ENCODE results near the gene ULBP2.
A peak's percentile ranks its signal among the peaks of the same experiment; 100 is the strongest.
"Not testable (repeated sequence)": the region's sequence is repeated elsewhere in the genome, so short reads cannot be mapped to it uniquely, and the experiment has no call there.

Gene ULBP2

DNA sequence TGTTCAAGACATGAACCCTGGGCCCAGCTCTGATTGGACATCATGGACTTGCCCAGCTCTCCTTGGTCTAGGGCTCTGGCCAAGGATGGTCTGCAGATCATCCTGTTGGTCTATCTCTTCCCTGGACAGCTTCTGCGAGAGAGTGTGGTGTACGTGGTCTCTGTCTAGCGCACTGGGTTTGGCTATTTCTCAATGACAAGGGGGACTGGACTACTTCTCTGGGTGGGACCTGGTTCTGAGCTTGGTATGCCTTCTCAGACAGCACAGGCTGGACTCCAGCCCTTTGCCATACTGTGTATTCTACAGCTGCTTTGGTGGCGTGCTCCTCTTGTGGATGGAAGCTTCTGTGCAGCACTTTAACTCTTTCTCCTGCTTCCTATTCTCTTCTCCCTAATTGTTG lies 35.4 kb upstream of the ULBP2 start:
- DNase-seq (ENCODE audit: low read depth, low spot score): no peak
- H3K4me3 ChIP-seq (ENCODE audit: low read length): no peak overlapping the region

- H3K4me3 ChIP-seq (ENCODE audit: low read length): no peak overlapping the region
- DNase-seq (ENCODE audit: low read depth, low spot score): no peak
These were observed 34.5 kb upstream of the ULBP2 start for GRCh38 chr6:149907317-149907716.

DNA sequence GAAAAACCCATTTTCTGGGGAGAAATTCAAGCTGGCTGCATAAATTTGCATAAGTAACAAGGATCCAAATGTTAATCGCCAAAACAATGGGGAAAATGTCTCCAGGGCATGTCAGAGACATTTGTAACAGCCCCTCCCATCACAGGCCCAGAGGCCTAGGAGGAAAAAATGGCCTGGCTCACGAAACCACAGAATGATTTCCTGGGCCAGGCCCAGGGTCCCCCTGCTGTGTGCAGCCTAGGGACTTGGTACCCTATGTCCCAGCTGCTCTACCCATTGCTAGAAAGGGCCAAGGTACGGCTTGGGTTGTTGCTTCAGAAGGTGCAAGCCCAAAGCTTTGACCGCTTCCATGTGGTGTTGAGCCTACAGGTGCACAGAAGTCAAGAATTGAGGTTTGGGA lies 33.3 kb upstream of the ULBP2 start:
- not testable (repeated sequence) for H3K4me3 ChIP-seq (ENCODE audit: low read length); DNase-seq (ENCODE audit: low read depth, low spot score)

DNA sequence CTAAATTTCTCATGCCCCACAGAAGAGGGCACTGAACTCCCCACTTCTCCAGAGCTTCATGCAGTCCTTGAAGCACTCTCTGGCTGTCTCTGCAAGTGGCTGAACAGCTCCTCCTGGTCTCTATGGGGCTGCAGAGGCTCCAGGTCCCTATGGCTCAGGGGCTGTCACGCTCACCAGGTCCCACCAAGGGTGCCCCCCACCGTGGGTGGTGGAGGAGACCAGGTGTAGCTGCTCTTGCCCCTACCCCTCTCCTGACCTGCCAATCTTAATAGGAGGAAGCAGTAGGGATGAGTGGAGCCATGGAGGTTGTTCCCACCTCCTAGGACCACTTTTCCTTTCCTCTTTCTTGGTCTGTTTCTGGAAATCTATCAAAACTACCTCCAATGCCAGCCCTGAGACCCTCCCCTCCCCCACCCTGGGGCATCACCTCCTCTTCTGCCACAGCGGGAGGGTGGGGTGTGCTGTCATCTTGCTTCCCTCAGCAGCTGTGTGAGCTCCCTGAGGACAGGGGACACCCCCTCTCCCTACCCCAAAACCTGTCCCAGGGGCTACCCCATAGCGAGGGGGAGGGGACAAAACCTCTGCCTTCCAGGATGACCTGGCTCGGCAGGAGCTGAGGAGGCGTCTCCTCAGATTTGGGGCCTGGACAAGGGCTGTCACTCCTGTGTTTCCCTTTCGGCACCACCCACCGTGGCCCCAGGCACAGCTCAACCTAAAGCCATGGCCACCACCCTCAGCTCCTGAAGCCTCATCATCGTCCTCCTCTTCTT lies 31.9 kb upstream of the ULBP2 start:
- DNase-seq (ENCODE audit: low read depth, low spot score): no peak

DNA sequence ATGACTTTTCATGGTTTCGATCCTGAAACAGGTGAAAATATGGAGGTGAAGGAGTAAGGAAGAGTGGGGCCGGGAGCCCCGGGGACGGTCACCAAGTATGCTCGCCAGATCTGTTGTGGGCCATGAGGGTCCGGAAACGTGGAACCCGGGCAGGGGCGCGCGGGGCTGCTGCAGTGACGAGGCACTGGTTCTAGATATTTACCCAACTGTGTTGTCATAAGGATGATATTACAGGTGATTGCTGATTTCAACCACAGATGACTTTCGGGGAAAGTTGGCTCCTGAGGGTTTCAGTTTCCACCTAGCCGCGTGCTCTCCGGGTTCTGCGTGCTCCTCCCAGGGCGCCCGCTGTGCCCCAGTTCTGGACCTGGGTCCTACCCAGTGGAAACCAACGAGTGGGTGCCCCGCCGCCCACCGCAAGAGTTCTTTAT lies 31.1 kb upstream of the ULBP2 start:
- no peak overlapping the region for H3K4me3 ChIP-seq (ENCODE audit: low read length)
- no peak for DNase-seq (ENCODE audit: low read depth, low spot score)

More for the DNA sequence above, 31.9 kb upstream of the ULBP2 start:
- no peak overlapping the region for H3K4me3 ChIP-seq (ENCODE audit: low read length)

DNA sequence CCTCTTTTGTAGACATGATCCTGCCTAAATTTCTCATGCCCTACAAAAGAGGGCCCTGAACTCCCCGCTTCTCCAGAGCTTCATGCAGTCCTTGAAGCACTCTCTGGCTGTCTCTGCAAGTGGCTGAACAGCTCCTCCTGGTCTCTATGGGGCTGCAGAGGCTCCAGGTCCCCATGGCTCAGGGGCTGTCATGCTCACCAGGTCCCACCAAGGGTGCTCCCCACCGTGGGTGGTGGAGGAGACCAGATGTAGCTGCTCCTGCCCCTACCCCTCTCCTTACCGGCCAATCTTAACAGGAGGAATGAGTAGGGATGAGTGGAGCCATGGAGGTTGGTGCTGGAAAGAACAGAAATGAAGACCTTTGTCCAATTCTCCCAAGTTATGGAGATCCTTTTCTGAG lies 29.1 kb upstream of the ULBP2 start:
- not testable (repeated sequence) for H3K4me3 ChIP-seq (ENCODE audit: low read length); DNase-seq (ENCODE audit: low read depth, low spot score)

- DNase-seq (ENCODE audit: low read depth, low spot score): no peak
- no peak overlapping the region for H3K4me3 ChIP-seq (ENCODE audit: low read length)
These were observed 28.7 kb upstream of the ULBP2 start for GRCh38 chr6:149913085-149913484.

DNA sequence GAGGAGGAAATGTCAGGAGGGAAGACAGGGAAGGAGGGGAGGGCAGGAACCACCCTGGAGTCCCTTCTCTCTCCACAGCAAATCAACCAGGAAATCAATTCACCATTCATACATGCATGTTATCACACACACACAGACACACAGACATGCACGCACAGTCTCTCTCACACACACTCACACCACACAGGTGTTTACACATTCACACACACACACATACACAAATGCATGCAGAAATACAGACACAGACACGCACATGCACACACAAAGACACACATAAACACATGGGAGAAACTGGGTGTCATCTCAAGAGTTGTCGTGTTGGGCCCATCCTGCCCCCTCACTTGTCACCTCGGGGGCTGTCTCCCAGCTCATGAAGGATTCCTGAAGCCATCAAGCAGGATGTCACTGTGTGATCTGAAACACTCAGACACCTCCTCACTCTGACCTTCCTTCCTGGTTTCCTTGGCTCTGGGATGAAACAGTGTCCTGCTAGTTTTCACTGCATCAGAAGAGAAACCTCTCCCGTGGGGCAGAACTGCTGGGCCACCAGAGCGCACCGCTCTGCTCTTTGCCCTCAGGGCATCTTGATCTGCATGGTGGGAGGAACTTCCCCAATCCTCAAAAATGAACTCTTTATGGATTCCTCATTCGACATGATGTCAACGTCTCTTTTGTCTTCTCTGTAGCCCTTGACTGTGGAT lies 28.1 kb upstream of the ULBP2 start:
- no peak overlapping the region for H3K4me3 ChIP-seq (ENCODE audit: low read length)
- no peak for DNase-seq (ENCODE audit: low read depth, low spot score)

GRCh38 chr6:149915970-149916865 lies 25.6 kb upstream of the ULBP2 start:
- no peak overlapping the region for H3K4me3 ChIP-seq (ENCODE audit: low read length)
- DNase-seq (ENCODE audit: low read depth, low spot score): no peak

DNA sequence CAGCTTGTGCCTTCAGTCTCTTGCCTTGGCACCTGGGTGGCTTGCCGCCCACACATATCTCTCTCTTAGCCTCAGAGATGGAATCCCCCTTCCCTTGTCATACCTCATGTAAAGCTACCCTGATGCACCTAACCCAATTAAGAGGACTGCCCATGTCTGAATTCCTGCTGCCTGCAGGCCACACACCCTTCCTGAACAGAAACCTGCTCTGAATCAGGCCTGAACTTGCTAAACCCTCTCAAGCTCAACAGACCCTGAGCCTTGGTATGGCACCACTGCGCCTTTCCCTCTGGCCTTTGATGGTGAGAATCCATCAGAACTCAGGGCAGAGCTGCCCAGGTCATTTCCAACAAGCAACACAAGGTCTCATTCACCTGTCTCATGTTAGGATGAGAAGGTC lies 24.1 kb upstream of the ULBP2 start:
- no peak for DNase-seq (ENCODE audit: low read depth, low spot score)
- H3K4me3 ChIP-seq (ENCODE audit: low read length): no peak overlapping the region

- no peak overlapping the region for H3K4me3 ChIP-seq (ENCODE audit: low read length)
- no peak for DNase-seq (ENCODE audit: low read depth, low spot score)
These were observed 23.5 kb upstream of the ULBP2 start for GRCh38 chr6:149918151-149918905.

GRCh38 chr6:149919126-149919833 lies 22.5 kb upstream of the ULBP2 start:
- DNase-seq (ENCODE audit: low read depth, low spot score); H3K4me3 ChIP-seq (ENCODE audit: low read length): not testable (repeated sequence)

GRCh38 chr6:149919834-149920225 lies 22.0 kb upstream of the ULBP2 start:
- DNase-seq (ENCODE audit: low read depth, low spot score): no peak
- no peak overlapping the region for H3K4me3 ChIP-seq (ENCODE audit: low read length)

DNA sequence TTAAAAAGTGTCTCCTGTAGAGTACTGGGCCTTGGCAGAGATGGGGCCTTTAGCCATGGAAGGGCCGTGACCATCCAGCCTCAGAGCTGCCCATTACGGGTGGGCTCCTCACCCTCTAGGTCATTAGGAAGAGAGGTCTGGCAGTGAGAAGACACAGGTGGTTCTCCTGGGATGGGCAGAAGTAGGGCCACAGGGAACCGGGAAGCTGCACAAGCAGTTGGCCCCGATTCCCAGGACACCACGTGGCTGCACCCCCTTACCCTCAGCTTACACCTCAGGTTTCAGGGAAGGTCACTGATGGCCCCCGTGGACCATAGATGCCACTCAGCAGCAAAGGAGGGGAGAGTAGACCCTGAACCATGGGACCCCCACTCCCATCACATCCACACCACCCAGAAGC lies 20.5 kb upstream of the ULBP2 start:
- H3K4me3 ChIP-seq (ENCODE audit: low read length): no peak overlapping the region
- DNase-seq (ENCODE audit: low read depth, low spot score): no peak

DNA sequence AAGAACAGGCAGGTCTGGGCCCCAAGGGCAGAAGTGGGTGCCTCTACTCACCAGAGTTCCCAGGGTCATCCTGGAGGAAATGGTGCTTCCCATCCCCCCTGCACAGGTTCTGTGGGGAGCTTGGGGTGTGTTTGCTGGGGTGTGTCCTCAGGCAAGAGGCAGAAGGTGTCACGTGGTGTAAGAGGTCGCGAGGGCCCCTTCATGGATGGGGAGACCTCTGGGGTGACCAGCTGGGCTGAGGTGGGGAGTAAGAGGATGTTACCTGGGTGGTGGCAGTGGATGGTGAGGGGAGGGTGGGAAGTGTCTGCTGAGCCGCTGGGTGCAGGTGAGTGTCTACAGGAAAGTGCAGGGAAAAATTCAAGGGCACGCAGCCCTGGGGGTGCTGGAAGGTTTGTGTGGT lies 19.7 kb upstream of the ULBP2 start:
- not testable (repeated sequence) for H3K4me3 ChIP-seq (ENCODE audit: low read length); DNase-seq (ENCODE audit: low read depth, low spot score)

- peak within 1 kb of the TSS; percentile 56 for H3K4me3 ChIP-seq (ENCODE audit: low read length)
- DNase-seq (ENCODE audit: low read depth, low spot score): peak; percentile 84
These were observed 19.0 kb upstream of the ULBP2 start, which contains the start of gene RAET1G for GRCh38 chr6:149922642-149923326. Gene RAET1G (minus strand): TSS chr6:149923121. CDS start chr6:149923010, 111 bp downstream.

GRCh38 chr6:149923327-149923986 lies 18.4 kb upstream of the ULBP2 start:
- peak overlapping the region; percentile 56 for H3K4me3 ChIP-seq (ENCODE audit: low read length)
- DNase-seq (ENCODE audit: low read depth, low spot score): no peak
